Parathyroid adenoma (tissue), 2 donors: ENCODE measurements around the gene CYP2A7.
"Not testable (repeated sequence)": the region's sequence is repeated elsewhere in the genome, so short reads cannot be mapped to it uniquely, and the experiment has no call there.

Experiments
- H2AFZ ChIP-seq: fragments of 300-600 bp; sonication (generic); one replicate; pipeline ENCODE4 v1.7.0; 2017; ENCODE audit warnings: antibody characterized with exemption, mild to moderate bottlenecking
- H3K27ac ChIP-seq: fragments of 300-600 bp; sonication (generic); one replicate; pipeline ENCODE4 v1.7.0; 2017
- H3K27me3 ChIP-seq: fragments of 300-600 bp; sonication (generic); one replicate; pipeline ENCODE4 v1.7.0; 2017; ENCODE audit warnings: low read length; ENCODE audit not compliant: control insufficient read depth, insufficient read depth
- H3K36me3 ChIP-seq: fragments of 300-600 bp; sonication (generic); one replicate; pipeline ENCODE4 v1.7.0; 2017; ENCODE audit warnings: low read length; ENCODE audit not compliant: control insufficient read depth, insufficient read depth
- H3K4me1 ChIP-seq: fragments of 300-600 bp; sonication (generic); one replicate; pipeline ENCODE4 v1.7.0; 2017; ENCODE audit warnings: control low read depth
- H3K4me2 ChIP-seq: fragments of 300-600 bp; sonication (generic); one replicate; pipeline ENCODE4 v1.7.0; 2017; ENCODE audit warnings: low read length
- H3K4me3 ChIP-seq: fragments of 300-600 bp; sonication (generic); one replicate; pipeline ENCODE4 v1.7.0; 2017; ENCODE audit warnings: low read depth, low read length
- H3K79me2 ChIP-seq: fragments of 300-600 bp; sonication (generic); one replicate; pipeline ENCODE4 v1.7.0; 2017; ENCODE audit warnings: control low read depth
- H3K9ac ChIP-seq: fragments of 300-600 bp; sonication (generic); one replicate; pipeline ENCODE4 v1.7.0; 2017; ENCODE audit warnings: mild to moderate bottlenecking
- H3K9me3 ChIP-seq: fragments of 300-600 bp; sonication (generic); one replicate; pipeline ENCODE4 v1.7.0; 2017; ENCODE audit warnings: low read length; ENCODE audit not compliant: control insufficient read depth
- CTCF ChIP-seq: fragments of 300-600 bp; sonication (generic); IDR thresholded peaks from one replicate; pipeline ENCODE4 v1.7.0; 2017; ENCODE audit warnings: antibody characterized with exemption, mild to moderate bottlenecking
- donor health status: primary hyperparathyroidism.

CYP2A7 gene

GRCh38 chr19:40827386-40828247 lies 54.4 kb downstream of the CYP2A7 start:
- Histone ChIP-seq H3K27ac (no peak overlapping the region), H3K4me1 (no peaks in the 10 kb centered on the region), H3K79me2 (no peaks in the 10 kb centered on the region), H3K9ac (no peak overlapping the region), H2AFZ (no peak overlapping the region), H3K4me3 (no peak overlapping the region), H3K4me2 (no peak overlapping the region), H3K9me3 (no peaks in the 10 kb centered on the region), H3K27me3 (no peaks in the 10 kb centered on the region), H3K36me3 (no peaks in the 10 kb centered on the region)
- no peak for TF ChIP-seq CTCF

GRCh38 chr19:40826699-40827385 lies 55.2 kb downstream of the CYP2A7 start:
- H3K9ac ChIP-seq, H3K9me3 ChIP-seq, H3K27me3 ChIP-seq, H3K4me3 ChIP-seq, H3K4me1 ChIP-seq, H3K4me2 ChIP-seq, H3K27ac ChIP-seq, H3K79me2 ChIP-seq, H2AFZ ChIP-seq, H3K36me3 ChIP-seq: not testable (repeated sequence)

- not testable (repeated sequence) for H3K4me3 ChIP-seq, H3K36me3 ChIP-seq, H2AFZ ChIP-seq, H3K79me2 ChIP-seq, H3K27ac ChIP-seq, H3K27me3 ChIP-seq, H3K9ac ChIP-seq, H3K4me1 ChIP-seq, H3K4me2 ChIP-seq, H3K9me3 ChIP-seq
Measured at GRCh38 chr19:40826312-40826698, 55.7 kb downstream of the CYP2A7 start.

GRCh38 chr19:40825460-40826095 lies 56.5 kb downstream of the CYP2A7 start:
- not testable (repeated sequence) for H2AFZ ChIP-seq, H3K27me3 ChIP-seq, H3K79me2 ChIP-seq, H3K4me3 ChIP-seq, H3K9me3 ChIP-seq, H3K9ac ChIP-seq, H3K4me1 ChIP-seq, H3K4me2 ChIP-seq, H3K27ac ChIP-seq, H3K36me3 ChIP-seq
